Suppressor macrophage (primary cell): Measurements from ENCODE around the gene ZFYVE9.
A peak's percentile ranks its signal among the peaks of the same experiment; 100 is the strongest.

Experiments
- DNase-seq, 4 experiments: peaks; one replicate each; pipeline ENCODE4 v3.0.0-alpha.2; 2020 to 2022

Gene ZFYVE9

GRCh38 chr1:52259886-52260285 lies 118.0 kb downstream of the ZFYVE9 start:
- no peak for DNase-seq

GRCh38 chr1:52263153-52263910 lies 121.4 kb downstream of the ZFYVE9 start:
- DNase-seq: no peak

GRCh38 chr1:52264530-52265115 lies 122.7 kb downstream of the ZFYVE9 start:
- DNase-seq: no peak

GRCh38 chr1:52266507-52266906 lies 124.6 kb downstream of the ZFYVE9 start:
- DNase-seq: no peak

- DNase-seq: peak; percentile 69 to 86 (median 80)
Observed at GRCh38 chr1:52268372-52268771, 126.5 kb downstream of the ZFYVE9 start.

GRCh38 chr1:52281518-52281917 lies 139.6 kb downstream of the ZFYVE9 start:
- peak in 1 of 4 experiments; percentile 16 for DNase-seq

GRCh38 chr1:52288286-52288685 lies 146.4 kb downstream of the ZFYVE9 start:
- no peak for DNase-seq

GRCh38 chr1:52294580-52294979 lies 152.7 kb downstream of the ZFYVE9 start:
- no peak for DNase-seq

- peak; percentile 46 to 74 (median 60) for DNase-seq
Observed at GRCh38 chr1:52296345-52296744, 154.5 kb downstream of the ZFYVE9 start.

GRCh38 chr1:52305417-52306226 lies 163.7 kb downstream of the ZFYVE9 start:
- DNase-seq: no peak

GRCh38 chr1:52306227-52307006 lies 164.5 kb downstream of the ZFYVE9 start:
- DNase-seq: no peak

- DNase-seq: no peak
Observed at GRCh38 chr1:52321061-52321460, 179.2 kb downstream of the ZFYVE9 start.

GRCh38 chr1:52323731-52324130 lies 181.8 kb downstream of the ZFYVE9 start:
- DNase-seq: no peak

- DNase-seq: no peak
Observed at GRCh38 chr1:52325786-52326185, 183.9 kb downstream of the ZFYVE9 start.

GRCh38 chr1:52328615-52329014 lies 186.7 kb downstream of the ZFYVE9 start:
- DNase-seq: no peak

GRCh38 chr1:52332411-52332810 lies 190.5 kb downstream of the ZFYVE9 start:
- DNase-seq: no peak

GRCh38 chr1:52334906-52335528 lies 193.1 kb downstream of the ZFYVE9 start:
- DNase-seq: no peak

GRCh38 chr1:52337439-52337838 lies 195.6 kb downstream of the ZFYVE9 start:
- DNase-seq: no peak

GRCh38 chr1:52341655-52342260 lies 199.9 kb downstream of the ZFYVE9 start:
- DNase-seq: no peak

- DNase-seq: peak; percentile 39 to 74 (median 64)
Observed at GRCh38 chr1:52343979-52344378, 202.1 kb downstream of the ZFYVE9 start.

GRCh38 chr1:52345252-52345651 lies 203.4 kb downstream of the ZFYVE9 start:
- no peak for DNase-seq

GRCh38 chr1:52346653-52347052 lies 204.8 kb downstream of the ZFYVE9 start:
- DNase-seq: no peak
